GM23338 (cell line): ENCODE measurements around the gene KRT84. TPM values are rescaled to one million over a fixed set of nuclear protein-coding genes. Genes with fewer than 3 reads are reported as not detected.

ENCODE experiments used
- ATAC-seq: fragments of 200-7000 bp; cut with Tn5 transposase; 3 replicates; pipeline ENCODE4 v1.9.1; 2020
- DNase-seq: peaks from one replicate; pipeline ENCODE4 v3.0.0-alpha.2; 2015; ENCODE audit warnings: low spot score
- H2AFZ ChIP-seq: fragments of 200-600 bp; sonication (generic); 2 replicates; pipeline ENCODE4 v1.8.0; 2016; ENCODE audit warnings: antibody characterized with exemption, mild to moderate bottlenecking, moderate library complexity
- H3F3A ChIP-seq: fragments of 200-600 bp; sonication (generic); replicated peaks from 2 replicates; pipeline ENCODE4 v1.8.0; 2017; ENCODE audit warnings: antibody characterized with exemption, mixed run types, low read depth
- H3K27ac ChIP-seq: fragments of 200-600 bp; sonication (generic); 2 replicates; pipeline ENCODE4 v1.6.1; 2016; ENCODE audit warnings: low read depth
- H3K27me3 ChIP-seq: fragments of 200-600 bp; sonication (generic); 2 replicates; pipeline ENCODE4 v1.8.0; 2016; ENCODE audit warnings: mild to moderate bottlenecking, mixed run types, moderate library complexity; ENCODE audit not compliant: insufficient read depth
- H3K36me3 ChIP-seq: fragments of 200-600 bp; sonication (generic); 2 replicates; pipeline ENCODE4 v1.8.0; 2016; ENCODE audit warnings: mild to moderate bottlenecking; ENCODE audit not compliant: insufficient read depth
- H3K4me1 ChIP-seq: fragments of 200-600 bp; sonication (generic); 2 replicates; pipeline ENCODE4 v1.8.0; 2016; ENCODE audit warnings: mild to moderate bottlenecking, moderate library complexity; ENCODE audit not compliant: insufficient read depth
- H3K4me2 ChIP-seq: fragments of 200-600 bp; sonication (generic); 2 replicates; pipeline ENCODE4 v1.7.1; 2017; ENCODE audit warnings: mixed run types
- H3K4me3 ChIP-seq: fragments of 200-600 bp; sonication (generic); 2 replicates; pipeline ENCODE4 v1.6.1; 2016; ENCODE audit warnings: mixed run types
- H3K79me2 ChIP-seq: fragments of 200-600 bp; sonication (generic); replicated peaks from 2 replicates; pipeline ENCODE4 v1.8.0; 2017; ENCODE audit warnings: mild to moderate bottlenecking; ENCODE audit not compliant: insufficient read depth
- H3K9me2 ChIP-seq: fragments of 200-600 bp; sonication (generic); 2 replicates; pipeline ENCODE4 v1.8.0; 2017; ENCODE audit not compliant: insufficient read depth
- H4K20me1 ChIP-seq: fragments of 200-600 bp; sonication (generic); replicated peaks from 2 replicates; pipeline ENCODE4 v1.8.0; 2017; ENCODE audit warnings: mild to moderate bottlenecking; ENCODE audit not compliant: insufficient read depth
- H3K27ac Mint-ChIP-seq: 2 replicates; pipeline ENCODE4 v1.8.0; 2020; ENCODE audit warnings: inconsistent platforms, mild to moderate bottlenecking, moderate library complexity, mixed read lengths
- H3K27me3 Mint-ChIP-seq: 3 replicates; pipeline ENCODE4 v1.8.0; 2022; ENCODE audit warnings: low read depth, mild to moderate bottlenecking, moderate library complexity, mixed read lengths, inconsistent platforms; ENCODE audit not compliant: insufficient read depth, poor library complexity
- H3K36me3 Mint-ChIP-seq: 3 replicates; pipeline ENCODE4 v1.8.0; 2021; ENCODE audit warnings: low read depth, mild to moderate bottlenecking, inconsistent platforms, moderate library complexity, mixed read lengths
- H3K4me1 Mint-ChIP-seq: 3 replicates; pipeline ENCODE4 v1.8.0; 2020; ENCODE audit warnings: mild to moderate bottlenecking, inconsistent platforms, mixed read lengths
- H3K4me3 Mint-ChIP-seq: 3 replicates; pipeline ENCODE4 v1.8.0; 2021; ENCODE audit warnings: moderate library complexity, mild to moderate bottlenecking, inconsistent platforms, mixed read lengths
- H3K9me3 Mint-ChIP-seq: 3 replicates; pipeline ENCODE4 v1.8.0; 2020; ENCODE audit warnings: moderate library complexity, mild to moderate bottlenecking, inconsistent platforms, mixed read lengths
- EZH2 ChIP-seq: fragments of 200-600 bp; sonication (generic); IDR thresholded peaks from one replicate; pipeline ENCODE4 v1.8.0; 2017; ENCODE audit warnings: antibody characterized with exemption, mild to moderate bottlenecking, low read depth; ENCODE audit not compliant: unreplicated experiment
- NANOG ChIP-seq: IDR thresholded peaks from 2 replicates; pipeline ENCODE4 v1.6.1; 2016; ENCODE audit warnings: antibody characterized with exemption, borderline replicate concordance
- POLR2AphosphoS5 ChIP-seq: IDR thresholded peaks from 2 replicates; pipeline ENCODE4 v1.6.1; 2016; ENCODE audit warnings: antibody characterized with exemption, low read depth
- STAT1 ChIP-seq: IDR thresholded peaks from one replicate; pipeline ENCODE4 v1.6.1; 2016; ENCODE audit warnings: antibody characterized with exemption; ENCODE audit not compliant: unreplicated experiment
- ZNF114 ChIP-seq: fragments of 250-450 bp; sonication (Bioruptor Pico); IDR thresholded peaks from 2 replicates; pipeline ENCODE4 v1.5.0; 2020; ENCODE audit warnings: mild to moderate bottlenecking, moderate library complexity
- ZNF331 ChIP-seq: fragments of 250-450 bp; sonication (Bioruptor Pico); IDR thresholded peaks from 2 replicates; pipeline ENCODE4 v1.5.0; 2020; ENCODE audit warnings: low read depth, mild to moderate bottlenecking, moderate library complexity
- ZNF462 ChIP-seq: fragments of 250-450 bp; sonication (Bioruptor Pico); IDR thresholded peaks from 2 replicates; pipeline ENCODE4 v1.5.0; 2020; ENCODE audit warnings: mild to moderate bottlenecking, moderate library complexity
- polyA plus RNA-seq: library from polyadenylated mRNA; unstranded; fragments of >200 nt; fragmentation: Nextera tagmentation; extraction: Ambion mirVana; gene quantifications from 2 replicates; pipeline ENCODE4 v1.2.1, GENCODE V29; 2016
- total RNA-seq: library from RNA; depleted of rRNA; stranded (reverse); fragments of >200 nt; shearing (Covaris generic); gene quantifications from 2 replicates; pipeline ENCODE4 v1.2.3, GENCODE V29; 2014
- TF ChIP-seq, protein P1 (sequence below), 2 experiments: fragments of 200-600 bp in 1 of 2; sonication (generic) in 1 of 2; conservative IDR thresholded peaks; 2 replicates each; pipeline versions ENCODE4 v1.5.1 to v1.6.1; 2016 to 2017; ENCODE audit warnings: antibody characterized with exemption in 2 of 2, low read depth in 2 of 2, mild to moderate bottlenecking in 2 of 2, moderate library complexity in 1 of 2

The KRT84 gene
- total and polyA plus RNA-seq, 2 experiments from 2014 or later = not detected

GRCh38 chr12:52333321-52333720 lies 52.1 kb downstream of the KRT84 start (continued):
- no peak for TF ChIP-seq ZNF462 (CRISPR knock-in tag)
- no peak for TF ChIP-seq STAT1
- TF ChIP-seq ZNF331 = no peak
- TF ChIP-seq, protein P1, sequence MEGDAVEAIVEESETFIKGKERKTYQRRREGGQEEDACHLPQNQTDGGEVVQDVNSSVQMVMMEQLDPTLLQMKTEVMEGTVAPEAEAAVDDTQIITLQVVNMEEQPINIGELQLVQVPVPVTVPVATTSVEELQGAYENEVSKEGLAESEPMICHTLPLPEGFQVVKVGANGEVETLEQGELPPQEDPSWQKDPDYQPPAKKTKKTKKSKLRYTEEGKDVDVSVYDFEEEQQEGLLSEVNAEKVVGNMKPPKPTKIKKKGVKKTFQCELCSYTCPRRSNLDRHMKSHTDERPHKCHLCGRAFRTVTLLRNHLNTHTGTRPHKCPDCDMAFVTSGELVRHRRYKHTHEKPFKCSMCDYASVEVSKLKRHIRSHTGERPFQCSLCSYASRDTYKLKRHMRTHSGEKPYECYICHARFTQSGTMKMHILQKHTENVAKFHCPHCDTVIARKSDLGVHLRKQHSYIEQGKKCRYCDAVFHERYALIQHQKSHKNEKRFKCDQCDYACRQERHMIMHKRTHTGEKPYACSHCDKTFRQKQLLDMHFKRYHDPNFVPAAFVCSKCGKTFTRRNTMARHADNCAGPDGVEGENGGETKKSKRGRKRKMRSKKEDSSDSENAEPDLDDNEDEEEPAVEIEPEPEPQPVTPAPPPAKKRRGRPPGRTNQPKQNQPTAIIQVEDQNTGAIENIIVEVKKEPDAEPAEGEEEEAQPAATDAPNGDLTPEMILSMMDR (conservative IDR thresholded peaks at IDR 0.05; ENCODE audit: low read depth in 2 of 2) = no peak

- DNase-seq (no peak), ATAC-seq (no peak)
- Histone ChIP-seq H3K36me3 (no peaks in the 10 kb centered on the region), H3K9me2 (no peaks in the 10 kb centered on the region), H3K27me3 (no peaks in the 10 kb centered on the region), H3F3A (no peaks in the 10 kb centered on the region), H3K4me3 (no peak overlapping the region), H3K79me2 (no peaks in the 10 kb centered on the region), H2AFZ (no peak overlapping the region), H3K4me1 (peaks cover 7% of the 10 kb centered on the region; the same call in 1 of the 2 replicates), H4K20me1 (no peaks in the 10 kb centered on the region), H3K27ac (no peak overlapping the region), H3K4me2 (no peak overlapping the region)
- Mint-ChIP-seq H3K27me3 (peaks cover 3% of the 10 kb centered on the region), H3K27ac (no peak overlapping the region), H3K4me1 (peaks cover 9% of the 10 kb centered on the region; the same call in 2 of the 3 replicates), H3K9me3 (no peaks in the 10 kb centered on the region), H3K4me3 (no peak overlapping the region), H3K36me3 (no peaks in the 10 kb centered on the region)
- TF ChIP-seq STAT1 = no peak
- TF ChIP-seq ZNF462 (CRISPR knock-in tag) = no peak
- TF ChIP-seq NANOG = no peak
- TF ChIP-seq POLR2AphosphoS5 = no peak
- TF ChIP-seq EZH2 = no peak
- TF ChIP-seq ZNF331 = no peak
- no peak for TF ChIP-seq ZNF114 (CRISPR knock-in tag)
These were observed 53.1 kb downstream of the KRT84 start for GRCh38 chr12:52332381-52332780.
